Right ventricle myocardium inferior (tissue), 1 donor: ENCODE measurements around the gene MRC2. TPM values are rescaled to one million over a fixed set of nuclear protein-coding genes. Genes with fewer than 3 reads are reported as not detected.
"Not testable (repeated sequence)": the region's sequence is repeated elsewhere in the genome, so short reads cannot be mapped to it uniquely, and the experiment has no call there.

Experiments
- ATAC-seq: fragments of 200-7000 bp; cut with Tn5 transposase; one replicate; pipeline ENCODE4 v1.9.1; 2020; ENCODE audit warnings: mild to moderate bottlenecking, moderate library complexity
- DNase-seq: peaks from one replicate; pipeline ENCODE4 v3.0.0; 2021; ENCODE audit errors: missing footprints
- intact Hi-C: fragments of 100-400 bp; cut with DNase I; formaldehyde crosslinking; loops from one replicate; pipeline ENCODE4 v1.11.0; 2022
- total RNA-seq: library from RNA; stranded (reverse); fragmentation: NEBNext Ultra II Directional; extraction: Animal tissue kit (Norgen Biotek cat#: 25700); gene quantifications from one replicate; pipeline ENCODE4 v1.2.1, GENCODE V29; 2021
- donor health status: DM: no; HTN: yes; CAD: no; lungs with severe emphysema.

The MRC2 gene
- total RNA-seq, 1 donor from 2014 or later, result 33.8 TPM

DNA sequence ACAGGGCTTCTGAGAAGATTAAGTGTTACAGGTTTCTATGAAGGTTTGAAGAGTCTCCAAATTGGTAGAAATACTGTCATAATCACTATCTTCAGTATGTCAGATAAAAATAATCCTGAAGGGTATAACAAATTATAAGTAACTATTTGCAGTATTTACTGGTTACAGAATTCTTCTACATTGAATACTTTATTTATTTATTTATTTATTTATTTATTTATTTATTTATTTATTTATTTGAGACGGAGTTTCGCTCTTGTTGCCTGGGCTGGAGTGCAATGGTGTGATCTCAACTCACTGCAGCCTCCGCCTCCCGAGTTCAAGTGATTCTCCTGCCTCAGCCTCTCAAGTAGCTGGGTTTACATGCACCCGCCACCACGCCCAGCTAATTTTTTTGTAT lies 23.7 kb upstream of the MRC2 start:
- DNase-seq, intact Hi-C loops, ATAC-seq: not testable (repeated sequence)

GRCh38 chr17:62605588-62605987 lies 21.9 kb upstream of the MRC2 start:
- intact Hi-C loops, result no loop called here
- DNase-seq (no peak), ATAC-seq (no peak)

DNA sequence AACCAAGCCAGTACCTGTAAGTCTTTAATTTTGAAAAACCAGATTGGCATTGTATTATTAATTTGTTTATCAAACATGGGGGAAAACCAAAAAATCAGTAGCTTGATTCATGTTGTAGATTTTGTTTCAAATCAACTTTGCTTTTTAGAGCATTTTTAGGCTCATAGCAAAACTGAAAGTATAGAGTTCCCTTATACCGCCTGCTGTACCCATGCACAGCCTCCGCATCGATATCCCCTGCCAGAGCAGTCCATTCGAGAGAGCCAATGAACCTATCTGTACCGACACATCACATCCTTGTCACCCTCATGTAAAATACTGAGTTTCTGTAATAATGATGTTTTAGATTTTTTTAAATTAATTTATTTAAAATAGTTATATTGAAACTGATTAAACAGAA lies 16.2 kb upstream of the MRC2 start:
- no peak for DNase-seq
- ATAC-seq, result no peak
- intact Hi-C loops, result no loop called here

GRCh38 chr17:62611728-62612127 lies 15.7 kb upstream of the MRC2 start:
- no peak for DNase-seq
- no peak for ATAC-seq
- intact Hi-C loops, result no loop called here

DNA sequence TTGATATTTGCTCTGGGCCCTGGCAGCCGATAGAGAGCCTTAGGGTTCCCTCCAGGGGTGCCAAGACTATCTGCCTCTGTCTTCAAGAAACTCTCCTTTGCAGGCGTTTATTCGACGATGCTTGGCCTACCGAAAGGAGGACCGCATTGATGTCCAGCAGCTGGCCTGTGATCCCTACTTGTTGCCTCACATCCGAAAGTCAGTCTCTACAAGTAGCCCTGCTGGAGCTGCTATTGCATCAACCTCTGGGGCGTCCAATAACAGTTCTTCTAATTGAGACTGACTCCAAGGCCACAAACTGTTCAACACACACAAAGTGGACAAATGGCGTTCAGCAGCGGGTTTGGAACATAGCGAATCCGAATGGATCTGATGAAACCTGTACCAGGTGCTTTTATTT lies 15.2 kb upstream of the MRC2 start:
- peak; percentile 89 for ATAC-seq
- intact Hi-C loops, DNase-seq: not testable (repeated sequence)

GRCh38 chr17:62613095-62613494 lies 14.4 kb upstream of the MRC2 start:
- DNase-seq, intact Hi-C loops: not testable (repeated sequence)
- ATAC-seq, result peak; percentile 38

- ATAC-seq (no peak), DNase-seq (no peak)
- intact Hi-C loops, result no loop called here
Observed at GRCh38 chr17:62614142-62614541, 13.3 kb upstream of the MRC2 start.

GRCh38 chr17:62615503-62615902 lies 12.0 kb upstream of the MRC2 start:
- ATAC-seq, result no peak
- no peak for DNase-seq
- intact Hi-C loops, result no loop called here

DNA sequence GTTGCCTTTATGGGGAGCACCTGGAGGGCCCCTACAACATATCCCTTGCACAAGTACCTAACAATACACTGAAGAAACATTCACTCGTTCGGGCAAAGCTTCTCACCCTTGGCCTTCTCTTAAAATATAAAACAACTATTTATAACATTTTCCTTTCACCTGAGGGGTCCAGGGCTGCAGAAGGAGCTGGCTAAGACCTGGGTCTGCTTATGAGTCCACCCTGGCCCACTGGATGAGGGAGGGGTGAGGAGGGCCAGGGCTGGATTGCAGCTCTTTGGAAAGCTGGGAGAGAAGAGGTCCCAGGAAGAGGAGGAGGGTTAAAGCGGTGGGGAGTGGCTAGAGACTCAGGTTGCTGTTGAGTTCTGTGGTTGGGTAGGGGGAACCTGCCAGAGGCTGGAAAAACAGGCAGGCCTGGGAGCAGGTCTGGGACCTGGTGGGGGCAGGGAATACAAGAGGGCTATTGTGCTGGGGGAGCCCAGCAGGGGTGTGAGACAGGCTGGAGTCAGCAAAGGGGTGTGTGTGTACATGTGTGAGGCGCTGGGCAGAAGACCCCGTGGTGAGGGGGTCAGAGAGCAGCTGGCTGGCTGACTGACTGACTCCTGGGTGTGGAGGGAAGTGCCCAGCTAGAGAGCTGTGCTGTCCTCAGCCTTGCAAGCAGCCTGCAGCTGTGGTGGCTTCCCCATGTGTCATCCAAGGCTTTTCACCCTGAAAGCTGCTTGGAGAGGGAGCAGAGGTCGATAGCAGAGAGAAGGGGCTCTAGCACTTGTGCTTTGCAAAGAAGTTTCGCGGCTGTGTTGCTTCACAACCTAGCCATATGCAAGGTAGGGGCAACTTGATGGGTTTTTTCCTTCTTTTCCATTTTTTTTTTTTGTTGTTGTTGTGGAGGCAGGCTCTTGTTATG lies 10.2 kb upstream of the MRC2 start:
- DNase-seq, result no peak
- no peak for ATAC-seq
- intact Hi-C loops, result no loop called here

DNA sequence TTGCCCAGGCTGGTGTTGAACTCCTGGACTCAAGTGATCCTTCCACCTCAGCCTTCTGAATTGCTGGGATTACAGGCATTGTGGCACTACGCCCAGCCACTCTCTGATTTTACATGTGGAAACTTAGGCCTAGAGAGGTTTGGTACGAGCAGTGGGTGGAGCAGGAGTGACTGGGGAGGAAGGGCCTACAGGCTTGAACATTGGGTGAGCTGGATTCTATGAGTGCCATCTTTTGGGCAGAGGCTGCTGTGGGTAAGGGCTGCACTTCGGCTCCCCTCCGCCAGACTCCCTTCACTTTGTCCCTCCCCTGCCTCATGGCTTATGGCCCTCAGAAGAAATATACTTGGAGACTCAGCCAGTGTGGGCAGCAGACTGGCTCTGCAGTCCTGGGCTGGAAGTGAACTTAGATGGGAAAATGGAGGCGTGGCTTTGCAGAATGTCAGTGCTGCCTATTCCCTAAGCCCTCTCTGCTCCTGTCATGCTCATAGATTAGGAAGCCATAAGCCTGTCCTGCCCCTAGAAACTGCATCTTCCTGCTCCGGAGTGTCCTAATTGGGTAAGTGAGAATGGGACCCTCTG lies 9.5 kb upstream of the MRC2 start:
- intact Hi-C loops, result no loop called here
- no peak for DNase-seq
- no peak for ATAC-seq

- ATAC-seq (peak; percentile 67), DNase-seq (no peak)
- intact Hi-C loops, result no loop called here
Observed at GRCh38 chr17:62618647-62619416, 8.6 kb upstream of the MRC2 start.

- DNase-seq (peak; percentile 72), ATAC-seq (peak; percentile 51)
- intact Hi-C loops, result no loop called here
Observed at GRCh38 chr17:62619417-62620155, 7.9 kb upstream of the MRC2 start.

DNA sequence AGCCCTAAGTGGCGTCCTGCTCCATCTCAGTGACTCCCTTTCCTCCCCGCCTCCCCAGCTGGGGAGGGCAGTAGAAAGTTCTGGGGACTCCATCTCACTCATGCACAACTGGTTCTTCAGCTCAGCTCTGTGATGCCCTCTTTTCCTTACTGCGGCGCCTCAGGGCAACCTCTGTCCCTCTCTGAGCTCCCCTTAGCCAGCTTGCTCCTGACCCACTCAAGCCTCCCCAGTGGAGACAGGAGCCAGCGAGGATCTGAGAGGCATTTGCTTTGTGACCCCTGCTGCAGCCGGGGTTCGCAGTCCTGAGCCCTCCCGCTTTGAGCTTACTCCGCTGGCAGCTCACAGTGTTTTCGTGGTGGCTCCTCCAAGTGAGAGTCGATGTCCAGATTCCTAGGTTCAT lies 6.2 kb upstream of the MRC2 start:
- intact Hi-C loops, result no loop called here
- ATAC-seq (no peak), DNase-seq (no peak)

DNA sequence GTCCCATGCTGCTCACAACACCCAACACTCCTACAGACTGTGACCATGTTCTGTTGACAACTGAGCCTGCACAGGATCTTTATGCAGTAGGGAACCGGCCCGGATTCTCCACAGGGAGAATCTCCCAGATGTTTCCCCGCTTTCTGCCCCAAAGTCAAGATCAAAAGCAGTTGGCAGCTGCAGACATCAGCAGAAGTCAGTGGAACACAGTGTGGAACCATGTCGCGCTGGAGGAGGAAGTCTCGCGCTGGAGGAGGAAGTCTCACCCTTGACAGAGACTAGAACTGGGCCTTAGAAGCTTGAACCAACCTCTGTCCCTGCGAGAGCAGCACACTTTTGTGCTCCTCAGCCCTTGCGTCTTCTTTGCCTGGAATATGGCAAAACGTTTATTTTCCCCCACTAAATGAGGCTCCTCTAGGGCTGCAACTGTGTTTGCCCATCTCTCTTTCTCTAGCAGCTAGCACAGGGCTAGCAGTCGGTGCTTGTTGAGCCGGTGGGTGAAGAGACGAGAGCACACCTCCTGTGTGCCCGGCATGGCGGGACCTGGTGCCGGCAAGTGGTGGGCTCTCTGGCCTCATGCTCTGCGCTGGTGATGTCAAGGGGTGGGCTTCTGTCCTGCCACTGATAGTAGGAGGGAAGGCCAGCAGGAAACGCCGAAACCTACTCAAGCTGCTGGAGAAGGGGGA lies 2.1 kb upstream of the MRC2 start:
- DNase-seq (no peak), ATAC-seq (no peak)
- intact Hi-C loops, result no loop called here

GRCh38 chr17:62625870-62626200 lies 1.6 kb upstream of the MRC2 start:
- intact Hi-C loops, result no loop called here
- DNase-seq (no peak), ATAC-seq (peak; percentile 43)

- intact Hi-C loops, result no loop called here
- DNase-seq (no peak), ATAC-seq (peak; percentile 71)
Observed at GRCh38 chr17:62626719-62627218, 701 bp upstream of the MRC2 start.

DNA sequence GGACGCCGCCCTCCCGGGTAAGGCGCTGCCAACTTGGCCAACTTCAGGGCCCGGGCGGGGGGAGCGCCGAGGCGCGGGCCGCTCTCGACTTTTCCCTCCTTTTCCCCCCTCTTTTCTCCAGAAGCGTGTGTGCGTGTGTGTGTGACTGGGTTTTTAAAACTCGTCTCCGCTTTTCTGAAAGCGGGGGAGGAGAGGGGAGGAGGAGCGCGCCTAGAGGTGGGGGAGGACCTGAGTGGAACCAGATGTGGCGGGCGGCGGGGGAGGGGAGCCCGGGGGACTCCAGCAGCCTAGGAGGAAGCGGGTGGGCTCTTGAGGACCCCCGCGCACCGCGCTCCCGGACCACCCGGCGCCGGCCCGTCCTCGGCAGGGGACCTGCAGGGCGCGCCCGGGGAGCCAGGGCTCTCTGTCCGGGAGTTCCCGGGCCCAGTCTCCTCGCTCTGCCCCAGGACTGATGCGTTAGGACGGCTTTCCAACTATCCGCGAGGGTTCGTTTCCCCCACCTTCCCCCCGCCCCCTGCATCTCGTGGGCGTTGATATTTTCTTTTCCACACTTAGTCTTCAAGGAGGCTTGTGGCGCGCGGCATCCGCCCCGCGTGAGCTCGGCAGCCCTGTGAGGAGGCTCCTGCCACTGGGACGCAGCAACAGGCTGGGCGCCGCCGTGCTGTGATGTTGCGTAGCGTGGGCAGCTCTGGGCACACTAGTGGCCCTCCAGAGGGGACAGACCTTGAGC lies 599 bp downstream of the MRC2 start:
- DNase-seq, result no peak
- ATAC-seq, result peak; percentile 27
- intact Hi-C loops, result no loop called here
